ENCODE data around the gene REXO1.

The REXO1 gene

GRCh38 chr19:1860821-1861598 is 12.7 kb upstream of the REXO1 start:
- no peak for DNase-seq

DNA sequence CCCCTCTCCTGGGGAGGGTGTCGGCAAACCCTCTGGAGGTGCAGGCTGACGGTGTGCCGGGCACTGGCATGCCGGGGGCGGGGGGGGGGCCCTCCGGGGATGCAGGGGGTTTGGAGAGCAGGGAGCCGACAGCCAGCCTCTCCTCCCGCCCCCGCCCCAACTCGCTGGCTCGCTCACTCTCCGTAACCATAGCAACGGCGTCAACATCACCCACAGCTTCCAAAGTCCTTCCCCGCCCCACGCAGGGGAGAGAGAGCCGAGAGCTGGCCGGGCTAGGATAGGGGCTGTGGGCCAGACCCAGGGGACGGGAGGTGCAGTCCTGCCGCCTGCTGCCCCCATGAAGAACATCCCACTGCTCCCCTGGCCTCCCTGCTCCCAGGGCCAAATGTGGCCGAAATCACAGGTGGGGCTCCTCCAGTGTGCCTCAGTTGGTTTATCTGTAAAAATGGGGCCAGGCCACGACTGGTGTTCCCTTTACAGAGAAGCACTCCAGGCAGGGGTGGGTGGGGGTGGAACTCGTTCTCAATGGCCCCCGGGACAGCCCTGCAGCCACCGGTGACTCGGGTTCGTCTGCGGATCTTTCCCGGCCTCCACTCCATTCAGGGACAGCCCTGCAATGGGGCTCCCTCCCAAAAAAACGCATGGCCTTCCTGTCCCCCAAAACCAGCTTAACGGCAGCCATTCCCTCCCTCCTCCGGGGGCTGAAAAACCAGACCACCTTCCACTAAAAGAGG is 11.9 kb upstream of the REXO1 start:
- peak; percentile 60 for DNase-seq

- no peak for DNase-seq
Measured at GRCh38 chr19:1859331-1859781, 11.1 kb upstream of the REXO1 start.

DNA sequence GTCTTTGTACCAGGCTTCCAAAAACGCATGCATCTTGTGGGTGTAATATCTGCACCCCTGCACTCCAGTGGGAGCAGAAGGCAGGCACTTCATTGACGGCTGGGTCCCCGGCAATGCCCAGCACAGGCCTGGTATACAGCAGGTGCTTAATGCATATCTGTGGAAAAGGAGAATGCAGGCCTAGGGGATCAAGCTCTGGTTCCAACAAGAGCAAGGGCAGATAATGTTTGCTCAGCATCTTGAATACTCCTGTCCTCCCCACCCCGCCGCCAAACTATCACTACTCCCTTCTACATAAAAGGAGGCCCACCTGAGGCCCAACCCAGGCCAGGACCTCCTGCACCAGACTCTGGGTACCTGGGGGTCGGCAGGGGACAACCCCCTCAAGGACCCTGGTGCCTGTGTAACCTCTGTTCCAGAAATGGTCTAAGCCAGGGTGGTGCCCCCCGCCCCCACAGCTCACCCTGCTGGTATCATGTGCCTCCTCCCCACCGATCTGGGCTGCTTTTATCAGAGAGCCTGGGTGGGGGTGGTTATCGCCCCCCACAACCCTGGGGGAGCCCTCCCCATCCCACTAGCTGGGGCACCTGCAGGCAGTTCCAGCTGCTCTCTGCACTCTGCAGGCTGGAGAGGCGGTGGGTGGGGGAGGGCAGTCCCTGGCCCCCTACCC is 10.3 kb upstream of the REXO1 start:
- no peak for DNase-seq

DNA sequence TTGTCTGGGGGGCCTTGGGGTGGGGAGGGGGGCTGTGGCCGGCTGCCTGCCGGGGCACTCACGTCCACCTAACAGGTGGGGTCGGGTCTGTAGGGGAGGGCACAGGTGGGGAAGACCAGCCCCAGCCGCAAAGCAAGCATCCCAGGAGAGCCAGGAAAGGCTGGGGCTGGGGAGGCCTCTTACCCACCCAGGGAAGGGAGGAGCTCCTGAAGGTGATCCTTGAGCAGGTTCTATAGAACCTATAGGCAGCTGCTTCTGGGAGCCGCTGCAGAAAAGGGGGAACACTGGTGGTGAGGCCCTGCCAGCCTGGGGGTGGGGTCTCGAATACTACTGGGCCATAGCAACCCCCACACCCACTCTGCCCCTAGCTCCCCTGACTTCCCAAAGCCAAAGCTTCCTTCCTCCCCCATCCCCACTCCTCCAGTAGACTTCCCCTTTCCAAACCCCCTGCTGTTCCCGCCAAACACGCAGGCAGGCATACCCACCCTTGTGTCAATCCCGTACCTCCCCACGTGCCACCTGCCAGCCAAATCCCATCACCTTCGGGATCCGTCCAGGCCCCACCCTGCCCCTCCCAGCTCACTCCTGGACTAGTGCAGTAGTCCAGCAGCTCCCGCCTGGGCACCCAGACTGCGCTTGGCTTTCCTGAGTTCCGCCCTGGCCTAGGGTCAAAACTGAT is 9.5 kb upstream of the REXO1 start:
- no peak for DNase-seq

DNA sequence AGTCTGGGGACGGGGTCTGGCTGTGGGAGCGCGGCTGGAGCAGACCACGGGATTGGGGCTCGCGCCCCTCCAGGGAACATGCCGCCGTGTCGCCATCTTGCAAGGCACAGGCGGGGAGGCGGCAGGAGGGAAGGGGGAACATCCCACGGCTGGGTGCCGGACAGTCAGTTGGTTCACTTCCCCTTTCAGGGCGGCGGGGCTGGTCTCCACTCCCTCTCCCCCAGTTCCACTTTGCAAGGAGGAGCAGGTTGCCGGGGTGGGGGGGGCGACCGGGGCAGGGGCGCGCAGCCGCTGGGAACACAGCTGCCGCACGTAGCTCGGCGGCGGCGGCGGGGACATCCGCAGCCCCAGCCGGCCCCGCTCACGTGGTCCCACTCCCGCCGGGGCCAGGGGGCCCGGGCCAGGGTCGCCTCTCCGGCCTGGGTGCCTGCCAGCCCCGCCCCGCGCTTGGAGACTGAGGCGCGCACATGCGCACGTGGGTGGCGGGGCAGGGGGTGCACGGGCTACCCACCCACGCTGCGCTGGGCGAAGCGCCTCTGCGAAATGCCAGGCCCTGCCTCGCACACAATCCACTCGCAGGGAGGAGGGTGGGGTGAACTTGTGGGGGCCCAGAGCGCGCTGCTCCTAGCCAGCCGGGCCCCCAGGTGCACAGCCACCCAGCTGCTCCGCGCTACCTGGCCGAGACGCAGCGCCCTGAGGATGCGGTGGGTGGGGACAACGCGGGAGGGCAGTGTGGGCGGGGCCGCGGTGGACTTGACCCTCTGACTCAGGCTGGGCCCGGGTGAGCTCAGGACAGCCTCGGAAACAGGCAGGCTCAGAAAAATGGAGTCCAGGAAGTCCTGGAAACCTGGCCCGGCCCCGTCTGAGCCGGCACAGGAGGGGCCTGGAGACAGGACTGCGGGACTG is 8.7 kb upstream of the REXO1 start:
- DNase-seq: peak; percentile 60

DNA sequence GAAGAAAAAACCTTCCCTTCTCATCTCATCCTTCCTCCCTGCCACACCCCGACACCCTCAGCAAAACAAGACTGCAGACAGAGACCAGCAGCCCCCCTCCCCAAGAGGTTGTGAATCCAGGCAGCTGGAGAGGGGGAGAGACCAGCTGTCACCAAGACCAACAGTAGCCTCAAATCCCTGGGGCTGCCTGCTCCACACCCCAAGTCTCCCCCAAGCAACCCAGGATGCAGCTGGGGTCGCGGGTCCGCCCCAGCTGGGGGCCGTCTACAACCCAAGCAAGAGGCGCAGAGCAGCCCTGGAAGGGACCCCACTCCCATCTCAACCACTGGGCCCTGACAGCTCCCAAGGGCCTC is 8.0 kb upstream of the REXO1 start:
- no peak for DNase-seq

DNA sequence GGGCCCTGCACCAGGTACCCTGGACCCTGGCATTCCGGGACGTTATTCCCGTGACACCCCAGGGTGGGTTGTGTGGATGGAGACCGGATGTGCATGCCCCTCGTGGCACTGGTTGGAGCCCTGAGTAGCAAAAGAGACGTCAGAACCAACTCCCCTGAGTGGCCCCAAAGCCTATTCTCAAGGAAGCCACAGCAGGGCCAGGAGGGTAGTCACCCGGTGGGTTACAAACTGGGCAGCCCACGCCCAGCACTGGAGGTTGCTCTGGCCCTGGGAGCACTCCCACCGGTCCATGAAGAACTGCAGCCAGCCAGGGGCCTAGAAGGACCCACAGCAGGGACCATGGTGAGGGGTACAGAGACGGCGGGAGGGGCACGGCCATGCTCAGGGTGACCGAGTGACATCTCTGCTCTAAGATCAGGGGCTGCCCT is 7.6 kb upstream of the REXO1 start:
- peak; percentile 46 for DNase-seq

- DNase-seq: peak; percentile 96
Measured at GRCh38 chr19:1855040-1855827, 7.0 kb upstream of the REXO1 start.

GRCh38 chr19:1854542-1855039 is 6.3 kb upstream of the REXO1 start:
- no peak for DNase-seq

DNA sequence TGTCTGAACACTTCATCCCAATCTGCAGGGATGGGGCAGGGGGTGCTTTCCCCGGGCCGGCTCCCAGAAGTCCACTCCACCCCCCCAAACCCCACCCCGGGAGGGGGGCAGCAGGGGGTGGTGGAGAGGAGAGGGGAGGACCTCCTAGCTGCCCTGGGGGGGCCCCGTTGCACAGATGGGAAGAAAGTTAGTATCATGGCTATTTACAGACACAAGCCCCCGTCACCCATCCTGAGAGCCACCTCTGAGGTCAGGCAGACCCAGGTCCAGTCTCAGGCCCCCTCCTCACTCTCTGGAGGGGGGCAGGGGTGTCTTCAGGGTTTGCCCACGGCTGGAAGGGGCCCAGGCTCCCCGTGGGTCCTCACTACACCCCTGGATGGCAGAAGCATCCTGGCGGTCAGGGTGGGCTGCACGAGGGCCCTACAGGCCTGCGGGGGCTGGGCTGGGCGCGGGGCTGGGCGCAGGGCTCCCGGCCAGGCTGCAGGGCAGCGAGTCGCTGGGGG is 5.8 kb upstream of the REXO1 start:
- no peak for DNase-seq

DNA sequence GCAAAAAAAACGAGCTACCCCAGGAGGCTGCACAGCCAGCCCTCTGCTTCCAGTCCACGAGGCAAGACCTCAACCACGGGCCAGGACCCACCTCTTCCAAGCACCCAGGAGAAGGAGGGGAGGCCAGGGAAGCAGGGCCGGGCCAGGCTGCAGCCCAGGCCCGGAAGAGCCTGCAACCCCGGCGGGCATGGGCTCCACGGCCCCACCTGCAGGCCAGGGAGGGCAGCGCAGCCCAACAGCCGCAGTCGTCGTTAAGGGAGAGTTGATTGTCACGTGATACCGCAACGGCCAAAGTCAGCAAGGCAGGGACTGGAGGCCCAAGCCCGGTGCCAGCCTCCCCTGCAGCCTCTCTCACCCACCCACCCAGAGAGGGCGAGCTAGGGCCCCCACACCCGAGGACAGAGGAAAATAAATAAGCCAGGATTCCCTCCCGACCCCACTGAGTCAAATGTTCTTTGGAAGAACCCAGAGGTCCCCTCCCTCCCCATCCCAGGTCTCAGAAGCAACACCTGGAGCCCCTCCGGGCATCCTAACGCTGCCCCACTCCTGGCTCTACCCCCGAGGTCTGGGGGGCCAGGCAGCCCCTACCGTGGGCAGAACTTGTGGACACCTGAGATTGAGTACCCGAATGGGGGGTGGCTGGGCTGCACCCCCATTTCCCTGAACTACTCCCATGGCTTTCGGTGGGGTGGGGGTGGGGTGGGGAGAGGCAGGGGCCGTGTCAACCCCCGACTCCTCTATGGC is 5.2 kb upstream of the REXO1 start:
- DNase-seq: peak; percentile 90

- no peak for DNase-seq
Measured at GRCh38 chr19:1852581-1853128, 4.4 kb upstream of the REXO1 start.

DNA sequence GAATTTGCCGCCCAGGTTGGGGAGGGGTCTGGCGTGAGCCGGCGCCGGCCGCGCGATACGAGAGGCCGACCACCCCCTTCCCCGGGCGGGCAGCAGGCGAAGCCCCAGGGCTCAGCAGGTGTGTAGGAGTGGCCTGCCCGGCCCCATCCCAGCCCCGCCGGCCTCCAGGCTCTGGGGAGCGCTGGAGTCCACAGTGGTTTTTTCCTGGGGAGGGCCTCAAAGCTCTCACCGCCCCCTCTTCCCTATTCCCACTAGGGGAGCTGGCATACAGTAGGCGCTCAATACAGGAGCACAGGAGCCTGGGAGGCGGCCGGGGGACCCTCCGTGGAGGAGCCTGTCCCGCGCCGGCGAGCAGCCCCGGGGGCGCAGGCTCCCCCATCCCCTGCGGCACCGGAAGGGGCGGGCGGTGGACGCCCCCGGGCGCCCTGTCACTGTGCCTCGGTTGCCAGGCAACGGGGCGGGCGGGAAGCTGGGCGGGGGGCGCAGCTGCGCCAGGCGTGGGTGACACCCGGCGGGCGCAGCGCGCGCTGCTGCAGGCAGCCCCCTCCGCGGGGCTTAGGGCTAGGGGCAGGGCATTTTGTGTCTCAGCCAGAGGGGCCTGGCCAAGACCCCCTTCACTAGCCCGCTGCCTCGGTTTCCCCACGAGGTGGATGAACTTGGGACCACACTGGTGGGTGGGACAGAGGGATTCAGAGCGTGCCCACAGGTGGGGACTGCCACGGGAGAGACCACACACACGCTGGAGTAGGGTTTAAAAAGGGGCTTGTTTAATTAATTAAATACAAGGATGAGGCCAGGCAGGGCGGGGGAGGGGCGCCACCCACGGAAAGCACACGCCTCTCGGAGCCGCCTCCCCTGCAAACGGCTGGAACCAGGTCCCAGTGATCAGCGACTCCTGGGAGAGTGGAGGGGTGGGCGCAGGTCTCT is 3.6 kb upstream of the REXO1 start:
- DNase-seq: no peak

GRCh38 chr19:1850809-1851653 is 2.7 kb upstream of the REXO1 start:
- no peak for DNase-seq

GRCh38 chr19:1849886-1850398 is 1.7 kb upstream of the REXO1 start:
- no peak for DNase-seq

DNA sequence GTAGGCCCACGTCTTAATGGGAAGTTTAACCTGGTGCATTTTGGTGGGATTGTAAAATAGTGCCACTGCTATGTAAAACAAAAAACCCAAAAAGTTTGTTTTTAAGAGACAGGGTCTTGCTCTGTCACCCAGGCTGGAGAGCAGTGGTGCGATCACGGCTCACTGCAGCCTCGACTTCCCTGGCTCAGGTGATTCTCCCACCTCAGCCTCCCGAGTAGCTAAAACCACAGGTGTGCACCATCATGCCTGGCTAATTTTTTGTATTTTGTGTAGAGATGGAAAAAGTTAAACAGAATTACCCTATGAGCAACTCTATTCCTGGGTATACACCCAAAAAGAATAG is 820 bp upstream of the REXO1 start:
- no peak for DNase-seq
